ENCODE results near the gene DAB2.

DAB2 gene

GRCh38 chr5:39424736-39425637, at the start of gene DAB2:
Gene DAB2, minus strand, starts transcription at chr5:39424980. Its CDS starts 30,660 bp downstream, at chr5:39394320.
- peak; percentile 60 to 62 for ATAC-seq

- ATAC-seq = no peak
Measured at GRCh38 chr5:39473156-39473775, 48.5 kb upstream of the DAB2 start.

GRCh38 chr5:39471836-39472508, 47.2 kb upstream of the DAB2 start:
- no peak for ATAC-seq

- ATAC-seq = no peak
Measured at GRCh38 chr5:39470811-39471210, 46.0 kb upstream of the DAB2 start.

- no peak for ATAC-seq
Measured at GRCh38 chr5:39469777-39470415, 45.1 kb upstream of the DAB2 start.

- no peak for ATAC-seq
Measured at GRCh38 chr5:39469176-39469575, 44.4 kb upstream of the DAB2 start.

GRCh38 chr5:39466846-39467245, 42.1 kb upstream of the DAB2 start:
- no peak for ATAC-seq

- ATAC-seq = no peak
Measured at GRCh38 chr5:39465843-39466242, 41.1 kb upstream of the DAB2 start.

- no peak for ATAC-seq
Measured at GRCh38 chr5:39465097-39465496, 40.3 kb upstream of the DAB2 start.

GRCh38 chr5:39464088-39464487, 39.3 kb upstream of the DAB2 start:
- no peak for ATAC-seq

GRCh38 chr5:39462211-39462610, 37.4 kb upstream of the DAB2 start:
- ATAC-seq = no peak

- ATAC-seq = no peak
Measured at GRCh38 chr5:39461007-39461682, 36.4 kb upstream of the DAB2 start.

- no peak for ATAC-seq
Measured at GRCh38 chr5:39459907-39460306, 35.1 kb upstream of the DAB2 start.

GRCh38 chr5:39459071-39459470, 34.3 kb upstream of the DAB2 start:
- no peak for ATAC-seq

GRCh38 chr5:39455645-39456044, 30.9 kb upstream of the DAB2 start:
- ATAC-seq = no peak

- no peak for ATAC-seq
Measured at GRCh38 chr5:39453606-39454005, 28.8 kb upstream of the DAB2 start.

- no peak for ATAC-seq
Measured at GRCh38 chr5:39452846-39453245, 28.1 kb upstream of the DAB2 start.

GRCh38 chr5:39451276-39451941, 26.6 kb upstream of the DAB2 start:
- ATAC-seq = no peak

GRCh38 chr5:39450487-39450886, 25.7 kb upstream of the DAB2 start:
- no peak for ATAC-seq

GRCh38 chr5:39449591-39449990, 24.8 kb upstream of the DAB2 start:
- no peak for ATAC-seq

GRCh38 chr5:39448506-39449128, 23.8 kb upstream of the DAB2 start:
- no peak for ATAC-seq

Measured in activated CD4-positive, CD25-positive, alpha-beta regulatory T cell treated with anti-CD3 and anti-CD28 coated beads, Interleukin-2, amount 50 U/mL, for 24 hours (primary cell).